Duodenal mucosa (tissue), 2 donors: ENCODE measurements around the gene PKD2.
"Not testable (repeated sequence)": the region's sequence is repeated elsewhere in the genome, so short reads cannot be mapped to it uniquely, and the experiment has no call there.

Experiments used
- H3K27ac ChIP-seq: one replicate; pipeline ENCODE4 v1.7.0; 2013; ENCODE audit warnings: low read depth, low read length
- H3K27me3 ChIP-seq, 2 donors: one replicate each; pipeline ENCODE4 v1.7.0; 2013; ENCODE audit warnings: low read length in 2 of 2, control low read depth in 1 of 2; ENCODE audit not compliant: insufficient read depth in 2 of 2, control insufficient read depth in 1 of 2
- H3K36me3 ChIP-seq, 2 donors: one replicate each; pipeline ENCODE4 v1.7.0; 2013; ENCODE audit warnings: low read length in 2 of 2, control low read depth in 1 of 2; ENCODE audit not compliant: insufficient read depth in 2 of 2, control insufficient read depth in 1 of 2
- H3K4me1 ChIP-seq, 2 donors: one replicate each; pipeline ENCODE4 v1.7.0; 2013; ENCODE audit warnings: low read length in 2 of 2, control low read depth in 1 of 2; ENCODE audit not compliant: insufficient read depth in 2 of 2, control insufficient read depth in 1 of 2
- H3K4me3 ChIP-seq, 2 donors: one replicate each; pipeline ENCODE4 v1.7.0; 2013; ENCODE audit warnings: low read length in 2 of 2, low read depth in 1 of 2
- H3K9ac ChIP-seq, 2 donors: one replicate each; pipeline ENCODE4 v1.7.0; 2013; ENCODE audit warnings: low read length in 2 of 2, low read depth in 1 of 2
- H3K9me3 ChIP-seq, 2 donors: one replicate each; pipeline ENCODE4 v1.7.0; 2013; ENCODE audit warnings: low read length in 2 of 2, control low read depth in 1 of 2; ENCODE audit not compliant: control insufficient read depth in 1 of 2

The PKD2 gene

DNA sequence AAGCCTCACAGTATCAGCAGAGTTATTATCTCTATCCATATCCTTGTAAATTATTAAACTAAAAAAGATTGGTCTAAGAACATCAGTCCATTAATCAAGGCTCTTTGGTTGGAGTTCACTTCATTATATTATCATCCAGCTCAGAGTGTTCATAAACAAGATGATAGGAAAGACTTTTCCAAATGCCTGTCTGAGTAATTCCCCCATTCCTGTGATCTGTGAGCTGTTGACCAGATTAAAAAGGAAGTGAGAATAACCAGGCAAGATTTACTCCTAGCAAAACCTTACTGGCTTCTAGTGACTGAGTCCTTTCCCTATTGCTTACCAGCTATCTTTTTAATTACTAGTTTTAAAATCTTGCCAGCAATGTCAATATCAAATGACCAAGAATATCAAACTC lies 14.9 kb downstream of the PKD2 start:
- Histone ChIP-seq H3K27ac (no peak overlapping the region), H3K36me3 (peaks cover 0 to 4% of the 10 kb centered on the region in 2 donors), H3K27me3 (no peaks in the 10 kb centered on the region), H3K4me3 (no peak overlapping the region), H3K9ac (no peak overlapping the region), H3K9me3 (peaks cover 5 to 6% of the 10 kb centered on the region in 2 donors), H3K4me1 (peaks cover 0 to 5% of the 10 kb centered on the region in 2 donors)

GRCh38 chr4:88025868-88026661 lies 18.6 kb downstream of the PKD2 start:
- not testable (repeated sequence) for H3K4me3 ChIP-seq, H3K4me1 ChIP-seq, H3K27ac ChIP-seq, H3K9me3 ChIP-seq, H3K9ac ChIP-seq, H3K27me3 ChIP-seq, H3K36me3 ChIP-seq

- Histone ChIP-seq H3K36me3 (no peaks in the 10 kb centered on the region), H3K4me3 (no peak overlapping the region), H3K9ac (no peak overlapping the region), H3K4me1 (no peaks in the 10 kb centered on the region), H3K9me3 (peaks cover 5 to 6% of the 10 kb centered on the region in 2 donors), H3K27me3 (no peaks in the 10 kb centered on the region), H3K27ac (no peak overlapping the region)
Observed at GRCh38 chr4:88027611-88028608, 20.5 kb downstream of the PKD2 start.

- no peaks in the 10 kb centered on the region for H3K4me1 ChIP-seq
- H3K9ac ChIP-seq, result no peak overlapping the region
- no peak overlapping the region for H3K4me3 ChIP-seq
- no peaks in the 10 kb centered on the region for H3K27me3 ChIP-seq
- H3K9me3 ChIP-seq, result peaks cover 5 to 6% of the 10 kb centered on the region in 2 donors
- no peaks in the 10 kb centered on the region for H3K36me3 ChIP-seq
- H3K27ac ChIP-seq, result no peak overlapping the region
Observed at GRCh38 chr4:88028946-88029345, 21.5 kb downstream of the PKD2 start.

DNA sequence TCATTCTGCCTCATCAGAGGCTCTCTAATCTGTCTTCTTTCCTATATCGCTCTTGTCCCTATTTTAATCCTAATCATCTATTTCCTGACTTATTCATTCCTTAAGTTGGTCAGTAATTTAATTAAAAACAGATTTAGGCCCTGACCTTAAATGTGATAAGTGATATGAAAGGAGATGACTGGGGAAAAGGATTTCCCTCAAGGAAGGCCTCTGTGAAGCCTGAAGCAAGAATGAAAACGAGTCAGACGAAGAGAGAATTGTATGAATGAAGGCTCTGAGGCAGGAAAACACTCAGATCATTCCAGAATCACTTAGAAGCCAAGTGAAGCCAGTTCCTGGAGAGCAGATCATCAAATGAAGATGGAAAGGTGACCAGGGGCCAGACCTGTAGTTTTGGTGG lies 22.1 kb downstream of the PKD2 start:
- H3K4me1 ChIP-seq, result no peaks in the 10 kb centered on the region
- no peaks in the 10 kb centered on the region for H3K27me3 ChIP-seq
- no peak overlapping the region for H3K4me3 ChIP-seq
- H3K36me3 ChIP-seq, result no peaks in the 10 kb centered on the region
- H3K27ac ChIP-seq, result no peak overlapping the region
- peaks cover 5 to 6% of the 10 kb centered on the region in 2 donors for H3K9me3 ChIP-seq
- no peak overlapping the region for H3K9ac ChIP-seq

- no peaks in the 10 kb centered on the region for H3K27me3 ChIP-seq
- no peak overlapping the region for H3K27ac ChIP-seq
- H3K4me1 ChIP-seq, result no peaks in the 10 kb centered on the region
- H3K36me3 ChIP-seq, result peaks cover 0 to 3% of the 10 kb centered on the region in 2 donors
- H3K9ac ChIP-seq, result no peak overlapping the region
- no peak overlapping the region for H3K4me3 ChIP-seq
- H3K9me3 ChIP-seq, result peaks cover 4 to 5% of the 10 kb centered on the region in 2 donors
Observed at GRCh38 chr4:88030565-88031310, 23.3 kb downstream of the PKD2 start.

DNA sequence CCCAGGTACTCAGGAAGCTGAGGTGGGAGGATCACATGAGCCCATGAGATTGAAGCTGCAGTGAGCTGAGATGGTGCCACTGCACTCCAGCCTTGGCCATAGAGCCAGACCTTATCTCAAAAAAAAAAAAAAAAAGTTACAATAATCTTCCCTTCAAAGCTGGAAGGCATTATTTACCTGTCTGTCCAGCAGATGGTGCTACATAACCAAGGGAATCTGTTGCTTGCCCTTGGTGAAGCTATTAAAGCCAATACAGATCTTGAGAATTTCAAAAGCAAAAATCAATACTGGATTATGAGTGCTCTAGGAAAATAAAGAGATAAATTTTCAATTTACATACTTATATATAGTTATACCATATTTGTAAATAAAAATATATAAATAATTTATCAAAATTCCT lies 25.9 kb downstream of the PKD2 start:
- no peak overlapping the region for H3K9ac ChIP-seq
- no peak overlapping the region for H3K4me3 ChIP-seq
- peaks cover 0 to 22% of the 10 kb centered on the region in 2 donors for H3K36me3 ChIP-seq
- H3K4me1 ChIP-seq, result no peaks in the 10 kb centered on the region
- H3K9me3 ChIP-seq, result no peaks in the 10 kb centered on the region
- no peaks in the 10 kb centered on the region for H3K27me3 ChIP-seq
- no peak overlapping the region for H3K27ac ChIP-seq

DNA sequence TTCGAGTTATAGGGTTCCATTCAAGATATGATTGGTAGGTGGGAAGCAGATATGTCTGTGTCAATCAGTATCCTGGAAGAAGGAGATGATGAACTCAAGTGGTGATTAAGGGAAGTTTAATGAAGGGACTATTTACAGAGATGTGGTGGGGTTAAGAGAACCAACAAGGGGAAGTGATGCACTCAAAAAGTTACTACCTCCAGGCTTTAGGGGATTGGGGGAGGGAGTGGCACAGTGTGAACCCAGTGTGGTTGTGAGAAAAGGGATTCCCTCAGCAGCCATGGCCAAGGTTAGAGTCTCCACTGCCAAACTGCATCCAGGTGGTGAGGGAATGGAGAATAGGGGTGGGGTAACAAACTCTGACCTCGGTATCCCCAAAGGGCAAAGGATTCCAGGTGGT lies 27.9 kb downstream of the PKD2 start:
- Histone ChIP-seq H3K27me3 (no peaks in the 10 kb centered on the region), H3K9ac (no peak overlapping the region), H3K27ac (no peak overlapping the region), H3K9me3 (no peaks in the 10 kb centered on the region), H3K4me3 (no peak overlapping the region), H3K4me1 (no peaks in the 10 kb centered on the region), H3K36me3 (peaks cover 4 to 39% of the 10 kb centered on the region in 2 donors)

DNA sequence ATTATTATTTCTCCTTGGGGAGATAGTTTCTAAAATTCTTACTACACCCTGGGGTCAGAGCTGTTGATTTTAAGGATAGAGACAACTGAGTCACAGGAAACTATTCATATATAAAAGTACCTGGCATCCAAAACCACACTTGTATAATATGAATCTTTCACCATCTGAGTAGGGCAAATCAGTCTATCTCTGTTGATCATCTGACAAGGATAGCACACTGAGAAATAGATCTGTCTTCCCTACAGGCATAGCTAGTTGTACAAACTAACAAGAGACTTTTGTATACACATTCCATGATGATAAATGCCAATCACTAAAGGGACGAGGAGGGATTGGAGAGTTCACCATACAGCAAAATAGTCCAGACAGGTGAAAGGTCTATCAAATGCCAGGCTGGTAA lies 30.0 kb downstream of the PKD2 start:
- H3K36me3 ChIP-seq, result peaks cover 10 to 54% of the 10 kb centered on the region in 2 donors

More for the DNA sequence above, 30.0 kb downstream of the PKD2 start:
- Histone ChIP-seq H3K4me1 (peaks cover 5 to 15% of the 10 kb centered on the region in 2 donors), H3K9ac (no peak overlapping the region), H3K4me3 (no peak overlapping the region), H3K27me3 (no peaks in the 10 kb centered on the region), H3K9me3 (no peaks in the 10 kb centered on the region), H3K27ac (no peak overlapping the region)
